Ishikawa (cell line): ENCODE measurements around the gene EEF2K.

Experiments
- CEBPB ChIP-seq: IDR thresholded peaks from 2 replicates; pipeline ENCODE4 v1.6.1; 2012
- CREB1 ChIP-seq: IDR thresholded peaks from 2 replicates; pipeline ENCODE4 v1.6.1; 2012; ENCODE audit warnings: low read depth
- EGR1 ChIP-seq: IDR thresholded peaks from 2 replicates; pipeline ENCODE4 v1.6.1; 2012
- EP300 ChIP-seq: IDR thresholded peaks from 2 replicates; pipeline ENCODE4 v1.6.1; 2012; ENCODE audit warnings: borderline replicate concordance
- FOXM1 ChIP-seq: IDR thresholded peaks from 2 replicates; pipeline ENCODE4 v1.6.1; 2012; ENCODE audit warnings: low read depth, borderline replicate concordance
- MAX ChIP-seq: IDR thresholded peaks from 2 replicates; pipeline ENCODE4 v1.6.1; 2012
- NFIC ChIP-seq: IDR thresholded peaks from 2 replicates; pipeline ENCODE4 v1.6.1; 2012
- RAD21 ChIP-seq: IDR thresholded peaks from 2 replicates; pipeline ENCODE4 v1.6.1; 2012; ENCODE audit warnings: low read depth
- REST ChIP-seq: IDR thresholded peaks from 2 replicates; pipeline ENCODE4 v1.6.1; 2012; ENCODE audit warnings: low read depth, mild to moderate bottlenecking
- TAF1 ChIP-seq: IDR thresholded peaks from 2 replicates; pipeline ENCODE4 v1.6.1; 2012; ENCODE audit warnings: low read depth, mild to moderate bottlenecking
- TCF12 ChIP-seq: IDR thresholded peaks from 2 replicates; pipeline ENCODE4 v1.6.1; 2012; ENCODE audit warnings: low read depth
- TEAD4 ChIP-seq: IDR thresholded peaks from 2 replicates; pipeline ENCODE4 v1.6.1; 2012
- USF1 ChIP-seq: IDR thresholded peaks from 2 replicates; pipeline ENCODE4 v1.6.1; 2012
- YY1 ChIP-seq: IDR thresholded peaks from 2 replicates; pipeline ENCODE4 v1.6.1; 2012; ENCODE audit warnings: low read depth
- ZBTB7A ChIP-seq: IDR thresholded peaks from 2 replicates; pipeline ENCODE4 v1.6.1; 2012; ENCODE audit warnings: low read depth

Gene EEF2K

GRCh38 chr16:22220714-22221113 is 14.6 kb downstream of the EEF2K start:
- TF ChIP-seq NFIC = peak; percentile 54
- no peak for TF ChIP-seq TCF12
- no peak for TF ChIP-seq EGR1

GRCh38 chr16:22222006-22222405 is 15.9 kb downstream of the EEF2K start:
- no peak for TF ChIP-seq REST
- TF ChIP-seq EGR1 = no peak
- no peak for TF ChIP-seq USF1
- TF ChIP-seq TAF1 = no peak
- no peak for TF ChIP-seq TCF12
- no peak for TF ChIP-seq RAD21
- no peak for TF ChIP-seq CEBPB
- no peak for TF ChIP-seq MAX
- no peak for TF ChIP-seq YY1
- no peak for TF ChIP-seq ZBTB7A

GRCh38 chr16:22222998-22223397 is 16.9 kb downstream of the EEF2K start:
- no peak for TF ChIP-seq FOXM1
- TF ChIP-seq TAF1 = no peak
- TF ChIP-seq TEAD4 = no peak
- no peak for TF ChIP-seq EGR1
- no peak for TF ChIP-seq USF1

GRCh38 chr16:22225060-22225459 is 19.0 kb downstream of the EEF2K start:
- TF ChIP-seq CEBPB = no peak
- TF ChIP-seq REST = no peak
- no peak for TF ChIP-seq FOXM1
- no peak for TF ChIP-seq RAD21
- TF ChIP-seq TEAD4 = no peak
- TF ChIP-seq EP300 = no peak
- TF ChIP-seq CREB1 = no peak
- no peak for TF ChIP-seq TCF12
- no peak for TF ChIP-seq ZBTB7A
- TF ChIP-seq USF1 = no peak
- TF ChIP-seq YY1 = no peak
- TF ChIP-seq EGR1 = no peak

- TF ChIP-seq CREB1 (no peak), FOXM1 (no peak), EGR1 (no peak), CEBPB (no peak), NFIC (no peak), YY1 (no peak), MAX (no peak), USF1 (no peak)
These were observed 23.8 kb downstream of the EEF2K start for GRCh38 chr16:22229889-22230288.

GRCh38 chr16:22232277-22233036 is 26.4 kb downstream of the EEF2K start:
- 0 out of 2 replicates have a peak, but pooled peaks have one; percentile 1 for TF ChIP-seq USF1
- TF ChIP-seq EGR1 = no peak
- peak; percentile 83 for TF ChIP-seq TEAD4
- peak; percentile 59; the same call in 1 of the 2 replicates for TF ChIP-seq MAX
- TF ChIP-seq CEBPB = peak; percentile 88
- TF ChIP-seq YY1 = peak; percentile 78
- TF ChIP-seq EP300 = peak; percentile 81
- no peak for TF ChIP-seq CREB1
- no peak for TF ChIP-seq REST
- peak; percentile 99 for TF ChIP-seq NFIC
- TF ChIP-seq TAF1 = no peak
- no peak for TF ChIP-seq ZBTB7A
- TF ChIP-seq RAD21 = peak; percentile 31; the same call in 1 of the 2 replicates
- peak; percentile 55; the same call in 1 of the 2 replicates for TF ChIP-seq FOXM1
- TF ChIP-seq TCF12 = peak; percentile 94
